ENCODE results near the gene DLG2. TPM values are rescaled to one million over a fixed set of nuclear protein-coding genes. Genes with fewer than 3 reads are reported as not detected.
A peak's percentile ranks its signal among the peaks of the same experiment; 100 is the strongest.

Gene DLG2
- total and polyA plus RNA-seq, 9 of the 15 experiments (the other 6 are each of a cell fraction or from before 2014, with no cell fraction given): 0.52 to 1.6 (median 0.95) TPM

- ATAC-seq (peak; percentile 90), DNase-seq (ENCODE audit: extremely low read depth in 1 of 4, low spot score in 3 of 4) (peak; percentile 19 to 46 (median 25)), FAIRE-seq (peak; percentile 62)
- ChIA-PET POLR2A (no interaction called here), CTCF (ENCODE audit: low intra/inter-chr PET ratio) (interaction anchor here (0.6 kb wide), 1 partner anchor 1025 kb away, joined by 3 read pairs; no protein-coding TSS in a partner anchor)
- intact Hi-C loops (cut with micrococcal nuclease): loop anchor here (1.0 to 5.0 kb wide), 2 partner anchors 736 to 1764 kb away; no protein-coding TSS in a partner anchor
- in situ Hi-C loops (cut with MboI): loop anchor here (25.0 kb wide), 2 partner anchors 734 to 1734 kb away; no protein-coding TSS in a partner anchor
- H3K27me3 ChIP-seq (ENCODE audit: control insufficient read depth in 2 of 2, insufficient read depth in 2 of 2, low read length in 2 of 2): no peaks in the 10 kb centered on the region
- 0 out of 2 replicates have a peak overlapping the region, but pooled peaks have one; percentile 49 for H2AFZ ChIP-seq (ENCODE audit: low read depth, low read length)
- no peaks in the 10 kb centered on the region for H3K4me1 ChIP-seq (replicated peaks in 1 of 2; ENCODE audit: control insufficient read depth in 2 of 2, insufficient read depth in 2 of 2, low read length in 2 of 2)
- no peak overlapping the region for H3K4me3 ChIP-seq
- H3K27ac ChIP-seq (ENCODE audit: extremely low read depth, low read depth, low read length): no peak overlapping the region
- H3K36me3 ChIP-seq (ENCODE audit: control insufficient read depth, insufficient read depth, low read length): no peaks in the 10 kb centered on the region
- H3K9me3 ChIP-seq (replicated peaks; ENCODE audit: control insufficient read depth, insufficient read depth, low read depth, low read length): no peaks in the 10 kb centered on the region
- BruUV-seq (replicated peaks): no TSS peak
- no peaks in the 10 kb centered on the region for H4K20me1 ChIP-seq (replicated peaks; ENCODE audit: control insufficient read depth, insufficient read depth, low read length)
- TF ChIP-seq SMC3 (conservative IDR thresholded peaks at IDR 0.05; ENCODE audit: insufficient read depth, low read depth, low read length) (0 out of 2 replicates have a peak, but pooled peaks have one; percentile 16), NUFIP1 (IDR thresholded peaks at IDR 0.05; ENCODE audit: partially characterized antibody) (no peak), RAD21 (CRISPR knock-in tag; conservative IDR thresholded peaks at IDR 0.05 in 1 of 2, IDR thresholded peaks at IDR 0.05 in 1 of 2) (peak; percentile 28 to 61; a peak in 3 of 4 replicates), CTCF (IDR thresholded peaks at IDR 0.05 in 2 of 3, conservative IDR thresholded peaks at IDR 0.05 in 1 of 3; ENCODE audit: insufficient read depth in 2 of 3, low read depth in 1 of 3, low read length in 3 of 3) (peak; percentile 24 to 64 (median 48); a peak in 5 of 6 replicates)
- TF ChIP-seq, protein P1, sequence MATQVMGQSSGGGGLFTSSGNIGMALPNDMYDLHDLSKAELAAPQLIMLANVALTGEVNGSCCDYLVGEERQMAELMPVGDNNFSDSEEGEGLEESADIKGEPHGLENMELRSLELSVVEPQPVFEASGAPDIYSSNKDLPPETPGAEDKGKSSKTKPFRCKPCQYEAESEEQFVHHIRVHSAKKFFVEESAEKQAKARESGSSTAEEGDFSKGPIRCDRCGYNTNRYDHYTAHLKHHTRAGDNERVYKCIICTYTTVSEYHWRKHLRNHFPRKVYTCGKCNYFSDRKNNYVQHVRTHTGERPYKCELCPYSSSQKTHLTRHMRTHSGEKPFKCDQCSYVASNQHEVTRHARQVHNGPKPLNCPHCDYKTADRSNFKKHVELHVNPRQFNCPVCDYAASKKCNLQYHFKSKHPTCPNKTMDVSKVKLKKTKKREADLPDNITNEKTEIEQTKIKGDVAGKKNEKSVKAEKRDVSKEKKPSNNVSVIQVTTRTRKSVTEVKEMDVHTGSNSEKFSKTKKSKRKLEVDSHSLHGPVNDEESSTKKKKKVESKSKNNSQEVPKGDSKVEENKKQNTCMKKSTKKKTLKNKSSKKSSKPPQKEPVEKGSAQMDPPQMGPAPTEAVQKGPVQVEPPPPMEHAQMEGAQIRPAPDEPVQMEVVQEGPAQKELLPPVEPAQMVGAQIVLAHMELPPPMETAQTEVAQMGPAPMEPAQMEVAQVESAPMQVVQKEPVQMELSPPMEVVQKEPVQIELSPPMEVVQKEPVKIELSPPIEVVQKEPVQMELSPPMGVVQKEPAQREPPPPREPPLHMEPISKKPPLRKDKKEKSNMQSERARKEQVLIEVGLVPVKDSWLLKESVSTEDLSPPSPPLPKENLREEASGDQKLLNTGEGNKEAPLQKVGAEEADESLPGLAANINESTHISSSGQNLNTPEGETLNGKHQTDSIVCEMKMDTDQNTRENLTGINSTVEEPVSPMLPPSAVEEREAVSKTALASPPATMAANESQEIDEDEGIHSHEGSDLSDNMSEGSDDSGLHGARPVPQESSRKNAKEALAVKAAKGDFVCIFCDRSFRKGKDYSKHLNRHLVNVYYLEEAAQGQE (IDR thresholded peaks at IDR 0.05; ENCODE audit: borderline replicate concordance): peak; percentile 36; the same call in 1 of the 2 replicates
- TF ChIP-seq, protein P1 (CRISPR knock-in tag; IDR thresholded peaks at IDR 0.05; ENCODE audit: low read depth): no peak
- no peak overlapping the region for H3K9ac ChIP-seq (ENCODE audit: insufficient read depth in 1 of 2, low read depth in 2 of 2, low read length in 2 of 2)
- 4% methylated on average over 5 of the region's 5 CpGs for WGBS (ENCODE audit: insufficient coverage, low coverage, missing lambda C conversion rate)
- no peaks in the 10 kb centered on the region for H3K79me2 ChIP-seq (ENCODE audit: control insufficient read depth, insufficient read depth, low read length)
- no peak overlapping the region; the same call in 1 of the 2 replicates for H3K4me2 ChIP-seq (ENCODE audit: insufficient read depth, low read length)
- no peaks in the 10 kb centered on the region for H3K9me1 ChIP-seq (ENCODE audit: control insufficient read depth, insufficient read depth, low read length)
These were observed 1799.1 kb downstream of the DLG2 start for GRCh38 chr11:83827940-83828554.

All from K562 (cell line).